ENCODE data around the gene ARVCF.

Gene ARVCF

GRCh38 chr22:19959587-19960490 is 56.8 kb downstream of the ARVCF start:
- TF ChIP-seq SIN3A (IDR thresholded peaks at IDR 0.05; ENCODE audit: borderline replicate concordance, insufficient read depth, low read length) (no peak), POLR2AphosphoS5 (IDR thresholded peaks at IDR 0.05; ENCODE audit: low read depth, low read length) (no peak), TAF1 (IDR thresholded peaks at IDR 0.05; ENCODE audit: borderline replicate concordance, insufficient read depth, low read length) (no peak), REST (IDR thresholded peaks at IDR 0.05; ENCODE audit: insufficient read depth in 1 of 2, low read depth in 2 of 2, low read length in 2 of 2) (no peak), FOXP2 (optimal IDR thresholded peaks at IDR 0.05; ENCODE audit: borderline replicate concordance, extremely low read depth, extremely low read length, insufficient read depth) (no peak)

- no peak for TF ChIP-seq FOXP2 (optimal IDR thresholded peaks at IDR 0.05; ENCODE audit: borderline replicate concordance, extremely low read depth, extremely low read length, insufficient read depth)
- TF ChIP-seq POLR2AphosphoS5 (IDR thresholded peaks at IDR 0.05; ENCODE audit: low read depth, low read length), result no peak
- no peak for TF ChIP-seq SIN3A (IDR thresholded peaks at IDR 0.05; ENCODE audit: borderline replicate concordance, insufficient read depth, low read length)
- TF ChIP-seq TAF1 (IDR thresholded peaks at IDR 0.05; ENCODE audit: borderline replicate concordance, insufficient read depth, low read length), result no peak
- no peak for TF ChIP-seq REST (IDR thresholded peaks at IDR 0.05; ENCODE audit: insufficient read depth in 1 of 2, low read depth in 2 of 2, low read length in 2 of 2)
Measured at GRCh38 chr22:19959043-19959586, 57.5 kb downstream of the ARVCF start.

- TF ChIP-seq TAF1 (IDR thresholded peaks at IDR 0.05; ENCODE audit: borderline replicate concordance, insufficient read depth, low read length), result no peak
- TF ChIP-seq REST (IDR thresholded peaks at IDR 0.05; ENCODE audit: insufficient read depth in 1 of 2, low read depth in 2 of 2, low read length in 2 of 2), result no peak
- TF ChIP-seq POLR2AphosphoS5 (IDR thresholded peaks at IDR 0.05; ENCODE audit: low read depth, low read length), result no peak
- no peak for TF ChIP-seq FOXP2 (optimal IDR thresholded peaks at IDR 0.05; ENCODE audit: borderline replicate concordance, extremely low read depth, extremely low read length, insufficient read depth)
Measured at GRCh38 chr22:19958083-19959042, 58.3 kb downstream of the ARVCF start.

- no peak for TF ChIP-seq TAF1 (IDR thresholded peaks at IDR 0.05; ENCODE audit: borderline replicate concordance, insufficient read depth, low read length)
- no peak for TF ChIP-seq FOXP2 (optimal IDR thresholded peaks at IDR 0.05; ENCODE audit: borderline replicate concordance, extremely low read depth, extremely low read length, insufficient read depth)
- no peak for TF ChIP-seq POLR2AphosphoS5 (IDR thresholded peaks at IDR 0.05; ENCODE audit: low read depth, low read length)
- TF ChIP-seq SIN3A (IDR thresholded peaks at IDR 0.05; ENCODE audit: borderline replicate concordance, insufficient read depth, low read length), result no peak
- no peak for TF ChIP-seq REST (IDR thresholded peaks at IDR 0.05; ENCODE audit: insufficient read depth in 1 of 2, low read depth in 2 of 2, low read length in 2 of 2)
Measured at GRCh38 chr22:19957445-19957844, 59.2 kb downstream of the ARVCF start.

All from PFSK-1 (cell line).